ENCODE data around the gene IFT122.
"Not testable (repeated sequence)": the region's sequence is repeated elsewhere in the genome, so short reads cannot be mapped to it uniquely, and the experiment has no call there.

IFT122 gene

GRCh38 chr3:129514110-129514509 is 74.1 kb downstream of the IFT122 start:
- TF ChIP-seq POLR2A (IDR thresholded peaks at IDR 0.05; ENCODE audit: low read depth, low read length) (no peak), POU2F2 (IDR thresholded peaks at IDR 0.05; ENCODE audit: low read depth, low read length) (no peak), POLR2AphosphoS5 (IDR thresholded peaks at IDR 0.05; ENCODE audit: low read depth, low read length) (no peak), SPI1 (IDR thresholded peaks at IDR 0.05; ENCODE audit: low read depth, low read length) (no peak), TAF1 (IDR thresholded peaks at IDR 0.05; ENCODE audit: low read depth, low read length) (no peak), PAX5 (IDR thresholded peaks at IDR 0.05; ENCODE audit: insufficient read depth, low read length, severe bottlenecking) (no peak)
- DNase-seq (ENCODE audit: insufficient read length, low spot score) (no peak), FAIRE-seq (no peak)

- FAIRE-seq: no peak
- no peak for DNase-seq (ENCODE audit: insufficient read length, low spot score)
- TF ChIP-seq PAX5 (IDR thresholded peaks at IDR 0.05; ENCODE audit: insufficient read depth, low read length, severe bottlenecking) (no peak), SPI1 (IDR thresholded peaks at IDR 0.05; ENCODE audit: low read depth, low read length) (no peak), POU2F2 (IDR thresholded peaks at IDR 0.05; ENCODE audit: low read depth, low read length) (no peak), POLR2A (IDR thresholded peaks at IDR 0.05; ENCODE audit: low read depth, low read length) (no peak), TAF1 (IDR thresholded peaks at IDR 0.05; ENCODE audit: low read depth, low read length) (no peak), POLR2AphosphoS5 (IDR thresholded peaks at IDR 0.05; ENCODE audit: low read depth, low read length) (no peak)
Observed at GRCh38 chr3:129514563-129514962, 74.5 kb downstream of the IFT122 start.

- DNase-seq (ENCODE audit: insufficient read length, low spot score); FAIRE-seq: not testable (repeated sequence)
Observed at GRCh38 chr3:129515108-129515820, 75.2 kb downstream of the IFT122 start.

GRCh38 chr3:129515821-129516432 is 75.9 kb downstream of the IFT122 start:
- DNase-seq (ENCODE audit: insufficient read length, low spot score); FAIRE-seq: not testable (repeated sequence)

- TF ChIP-seq PAX5 (IDR thresholded peaks at IDR 0.05; ENCODE audit: insufficient read depth, low read length, severe bottlenecking) (no peak), SPI1 (IDR thresholded peaks at IDR 0.05; ENCODE audit: low read depth, low read length) (no peak)
- FAIRE-seq (no peak), DNase-seq (ENCODE audit: insufficient read length, low spot score) (no peak)
Observed at GRCh38 chr3:129517516-129517915, 77.5 kb downstream of the IFT122 start.

GRCh38 chr3:129518038-129518561 is 78.1 kb downstream of the IFT122 start:
- no peak for TF ChIP-seq SPI1 (IDR thresholded peaks at IDR 0.05; ENCODE audit: low read depth, low read length)
- TF ChIP-seq POU2F2 (IDR thresholded peaks at IDR 0.05; ENCODE audit: low read depth, low read length): no peak
- no peak for TF ChIP-seq PAX5 (IDR thresholded peaks at IDR 0.05; ENCODE audit: insufficient read depth, low read length, severe bottlenecking)
- TF ChIP-seq TAF1 (IDR thresholded peaks at IDR 0.05; ENCODE audit: low read depth, low read length): no peak
- TF ChIP-seq POLR2A (IDR thresholded peaks at IDR 0.05; ENCODE audit: low read depth, low read length): no peak
- no peak for TF ChIP-seq POLR2AphosphoS5 (IDR thresholded peaks at IDR 0.05; ENCODE audit: low read depth, low read length)
- DNase-seq (ENCODE audit: insufficient read length, low spot score) (no peak), FAIRE-seq (no peak)

GRCh38 chr3:129518581-129518980 is 78.6 kb downstream of the IFT122 start:
- DNase-seq (ENCODE audit: insufficient read length, low spot score) (no peak), FAIRE-seq (no peak)
- TF ChIP-seq POU2F2 (IDR thresholded peaks at IDR 0.05; ENCODE audit: low read depth, low read length) (no peak), SPI1 (IDR thresholded peaks at IDR 0.05; ENCODE audit: low read depth, low read length) (no peak), POLR2A (IDR thresholded peaks at IDR 0.05; ENCODE audit: low read depth, low read length) (no peak), TAF1 (IDR thresholded peaks at IDR 0.05; ENCODE audit: low read depth, low read length) (no peak)

GRCh38 chr3:129519449-129519848 is 79.4 kb downstream of the IFT122 start:
- DNase-seq (ENCODE audit: insufficient read length, low spot score) (no peak), FAIRE-seq (no peak)
- TF ChIP-seq POLR2A (IDR thresholded peaks at IDR 0.05; ENCODE audit: low read depth, low read length) (no peak), TAF1 (IDR thresholded peaks at IDR 0.05; ENCODE audit: low read depth, low read length) (no peak), PAX5 (IDR thresholded peaks at IDR 0.05; ENCODE audit: insufficient read depth, low read length, severe bottlenecking) (no peak), POU2F2 (IDR thresholded peaks at IDR 0.05; ENCODE audit: low read depth, low read length) (no peak), POLR2AphosphoS5 (IDR thresholded peaks at IDR 0.05; ENCODE audit: low read depth, low read length) (no peak), SPI1 (IDR thresholded peaks at IDR 0.05; ENCODE audit: low read depth, low read length) (no peak)

GRCh38 chr3:129519896-129520715 is 80.1 kb downstream of the IFT122 start:
- FAIRE-seq (no peak), DNase-seq (ENCODE audit: insufficient read length, low spot score) (no peak)
- TF ChIP-seq TAF1 (IDR thresholded peaks at IDR 0.05; ENCODE audit: low read depth, low read length) (no peak), PAX5 (IDR thresholded peaks at IDR 0.05; ENCODE audit: insufficient read depth, low read length, severe bottlenecking) (no peak), POLR2A (IDR thresholded peaks at IDR 0.05; ENCODE audit: low read depth, low read length) (no peak), POU2F2 (IDR thresholded peaks at IDR 0.05; ENCODE audit: low read depth, low read length) (no peak)

- FAIRE-seq (no peak), DNase-seq (ENCODE audit: insufficient read length, low spot score) (no peak)
- TF ChIP-seq POLR2AphosphoS5 (IDR thresholded peaks at IDR 0.05; ENCODE audit: low read depth, low read length) (no peak), POU2F2 (IDR thresholded peaks at IDR 0.05; ENCODE audit: low read depth, low read length) (no peak), TAF1 (IDR thresholded peaks at IDR 0.05; ENCODE audit: low read depth, low read length) (no peak), SPI1 (IDR thresholded peaks at IDR 0.05; ENCODE audit: low read depth, low read length) (no peak), POLR2A (IDR thresholded peaks at IDR 0.05; ENCODE audit: low read depth, low read length) (no peak), PAX5 (IDR thresholded peaks at IDR 0.05; ENCODE audit: insufficient read depth, low read length, severe bottlenecking) (no peak)
Observed at GRCh38 chr3:129520960-129521359, 80.9 kb downstream of the IFT122 start.

Data from GM12891 (cell line).